HS-27A (cell line): ENCODE measurements around the gene RPS21.
"Not testable (repeated sequence)": the region's sequence is repeated elsewhere in the genome, so short reads cannot be mapped to it uniquely, and the experiment has no call there.

Source experiments
- DNase-seq: peaks from one replicate; pipeline ENCODE4 v3.0.0-alpha.2; 2012; ENCODE audit warnings: low read depth, missing footprints

The RPS21 gene

GRCh38 chr20:62411479-62412193 lies 24.7 kb downstream of the RPS21 start:
- DNase-seq: no peak

GRCh38 chr20:62412194-62413024 lies 25.5 kb downstream of the RPS21 start:
- no peak for DNase-seq

- DNase-seq: no peak
Measured at GRCh38 chr20:62413025-62413570, 26.2 kb downstream of the RPS21 start.

GRCh38 chr20:62413896-62414481 lies 27.1 kb downstream of the RPS21 start:
- DNase-seq: no peak

- DNase-seq: no peak
Measured at GRCh38 chr20:62415354-62416111, 28.6 kb downstream of the RPS21 start.

GRCh38 chr20:62416651-62417637 lies 30.0 kb downstream of the RPS21 start:
- DNase-seq: no peak

GRCh38 chr20:62417981-62418708 lies 31.2 kb downstream of the RPS21 start:
- no peak for DNase-seq

GRCh38 chr20:62418709-62419487 lies 32.0 kb downstream of the RPS21 start:
- DNase-seq: no peak

GRCh38 chr20:62419759-62420158 lies 32.9 kb downstream of the RPS21 start:
- DNase-seq: no peak

- no peak for DNase-seq
Measured at GRCh38 chr20:62420846-62421715, 34.2 kb downstream of the RPS21 start.

GRCh38 chr20:62421716-62421990 lies 34.8 kb downstream of the RPS21 start:
- no peak for DNase-seq

GRCh38 chr20:62422636-62423325 lies 35.9 kb downstream of the RPS21 start:
- no peak for DNase-seq

- DNase-seq: no peak
Measured at GRCh38 chr20:62423326-62423706, 36.4 kb downstream of the RPS21 start.

- no peak for DNase-seq
Measured at GRCh38 chr20:62424249-62425107, 37.6 kb downstream of the RPS21 start.

GRCh38 chr20:62425281-62426058 lies 38.6 kb downstream of the RPS21 start:
- no peak for DNase-seq

GRCh38 chr20:62426059-62426348 lies 39.1 kb downstream of the RPS21 start:
- DNase-seq: not testable (repeated sequence)
